Endometrial microvascular endothelial cells (primary cell): ENCODE measurements around the gene COL28A1. TPM values are rescaled to one million over a fixed set of nuclear protein-coding genes. Genes with fewer than 3 reads are reported as not detected.
"Not testable (repeated sequence)": the region's sequence is repeated elsewhere in the genome, so short reads cannot be mapped to it uniquely, and the experiment has no call there.

Experiments used
- in situ Hi-C: cut with HindIII; loops from 2 replicates; pipeline ENCODE4 v1.10.0; 2017; ENCODE audit warnings: low sequenced_read_pairs, low pct_unique_long_range_greater_than_20kb; ENCODE audit errors: inconsistent ontology term
- total RNA-seq: library from RNA; depleted of rRNA; stranded (reverse); fragments of >200 nt; gene quantifications from one replicate; pipeline ENCODE4 v1.2.3, GENCODE V29; 2015; ENCODE audit errors: inconsistent ontology term

The COL28A1 gene
- total RNA-seq, 1 donor from 2014 or later: 2.2 TPM

DNA sequence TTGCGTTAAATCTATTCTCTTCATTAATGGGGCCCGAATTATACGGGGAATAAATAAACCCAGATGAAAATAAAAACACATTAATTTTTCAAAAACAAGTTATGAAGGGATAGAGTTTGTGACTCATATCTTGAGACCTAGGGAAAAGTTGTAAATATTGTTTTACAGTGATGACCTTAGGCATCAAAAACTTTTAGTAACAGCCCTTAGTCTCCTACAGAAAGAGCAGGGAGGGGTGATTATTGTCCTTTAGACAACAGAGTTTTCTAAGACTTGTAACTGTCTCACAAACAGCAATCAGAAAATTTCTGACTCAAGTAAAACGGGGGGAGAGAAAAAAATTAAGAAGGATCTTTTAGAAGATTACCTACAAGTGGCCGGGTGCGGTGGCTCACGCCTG lies 102.7 kb downstream of the COL28A1 start:
- in situ Hi-C loops: no loop called here

DNA sequence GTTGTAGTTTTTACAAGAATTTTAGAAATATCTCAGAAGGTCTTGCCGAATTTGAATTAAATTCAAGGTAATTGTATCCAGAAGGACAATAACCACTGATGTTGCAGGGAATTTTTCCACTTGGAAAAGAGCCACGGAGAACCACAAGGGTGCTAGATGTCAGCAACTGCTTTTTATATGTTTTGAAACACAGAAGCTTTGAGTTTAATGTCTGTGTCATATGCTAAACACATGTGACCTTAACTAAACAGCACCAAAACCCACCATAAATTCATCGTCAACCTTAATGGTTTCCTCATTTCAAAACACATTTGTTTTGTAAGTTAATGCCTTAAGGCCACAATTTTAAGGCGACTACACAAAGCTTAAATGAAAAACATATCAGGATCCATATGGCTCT lies 106.9 kb downstream of the COL28A1 start:
- in situ Hi-C loops: no loop called here

DNA sequence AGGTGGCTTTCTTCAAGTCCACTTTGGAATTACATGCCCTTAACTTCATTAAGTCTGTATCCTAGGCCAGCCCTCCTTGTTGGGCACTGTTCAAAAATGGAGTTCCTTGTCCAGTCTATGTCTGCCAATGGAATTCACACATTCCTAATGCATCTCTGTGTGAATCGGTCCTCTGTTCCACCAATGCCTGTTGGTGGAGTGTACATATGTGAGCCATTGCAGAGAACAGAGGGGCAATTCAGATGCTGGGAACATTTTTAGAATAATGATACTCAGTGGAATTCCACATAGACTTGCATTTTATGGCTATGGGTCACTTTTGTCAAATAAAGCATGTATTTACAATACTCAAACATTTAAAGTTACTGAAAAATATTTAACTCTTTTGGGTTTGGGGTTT lies 108.3 kb downstream of the COL28A1 start:
- in situ Hi-C loops: no loop called here

DNA sequence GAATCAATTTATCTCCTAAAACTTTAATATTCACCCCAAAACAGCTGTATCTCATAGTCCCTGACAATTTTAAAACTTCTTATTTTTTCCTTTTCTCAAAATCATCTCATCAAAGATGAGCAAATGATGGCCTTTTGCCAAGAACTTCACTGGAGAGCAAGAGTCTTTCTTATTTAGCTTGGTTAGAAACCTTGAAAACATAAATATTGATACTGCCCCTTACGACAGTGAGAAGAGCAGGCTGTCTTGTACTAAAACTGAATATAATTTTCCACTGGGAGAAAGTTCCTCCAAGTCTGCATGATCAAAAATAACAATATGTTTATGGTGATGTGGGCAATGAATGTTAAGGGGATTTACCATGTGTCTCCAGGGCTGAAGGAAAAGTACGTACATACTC lies 109.0 kb downstream of the COL28A1 start:
- in situ Hi-C loops: no loop called here

DNA sequence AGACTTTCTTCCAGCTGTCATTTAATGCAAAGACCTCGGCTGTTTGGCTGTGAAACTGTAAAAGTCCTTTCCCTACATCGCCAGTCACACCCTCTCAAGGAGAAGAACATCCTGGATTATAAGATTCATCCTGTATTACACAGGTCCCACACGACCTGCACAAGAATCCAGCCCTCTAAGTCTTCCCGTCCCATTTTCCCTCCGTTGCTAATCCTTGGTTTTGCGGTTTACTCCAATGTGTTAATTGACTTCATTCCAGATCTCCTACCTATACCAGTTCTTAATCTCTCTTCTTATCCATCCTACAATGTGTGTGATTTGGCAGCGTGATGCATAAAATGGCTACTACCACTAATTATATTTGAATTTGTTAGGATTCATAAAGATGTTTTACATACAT lies 110.4 kb downstream of the COL28A1 start:
- in situ Hi-C loops: no loop called here

DNA sequence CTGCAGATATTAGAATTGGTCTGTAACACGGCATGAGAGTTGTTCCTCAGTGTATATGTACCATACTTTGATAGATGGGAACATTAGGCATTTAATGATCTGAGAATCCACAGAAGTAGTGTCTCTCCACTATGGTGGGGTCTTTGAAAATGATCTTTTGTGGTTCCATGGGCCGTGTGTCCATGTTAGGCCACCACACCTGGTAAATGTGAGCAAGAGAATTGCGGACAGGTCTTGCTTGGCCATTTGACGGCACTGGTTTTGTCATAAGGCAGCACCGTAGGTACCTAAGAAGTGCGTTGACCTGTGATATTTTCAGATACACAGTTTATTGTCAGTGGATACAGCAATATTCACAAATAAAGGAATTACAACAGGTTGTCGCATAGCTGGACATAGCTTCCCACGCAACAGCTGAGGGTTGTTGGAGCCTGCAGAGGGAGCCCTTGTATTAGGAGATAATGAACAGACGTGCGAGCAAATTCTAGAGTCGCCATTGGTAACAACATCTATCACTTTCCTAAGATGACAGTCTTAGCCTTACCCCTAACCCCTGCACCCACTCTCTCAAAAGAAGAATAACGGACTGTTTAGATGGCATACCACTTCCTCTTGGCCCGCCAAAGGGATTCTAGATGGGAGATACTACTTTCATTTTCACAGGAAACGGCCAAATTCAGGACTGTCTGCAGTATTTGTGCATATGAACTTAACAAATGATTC lies 111.4 kb downstream of the COL28A1 start:
- in situ Hi-C loops: no loop called here

DNA sequence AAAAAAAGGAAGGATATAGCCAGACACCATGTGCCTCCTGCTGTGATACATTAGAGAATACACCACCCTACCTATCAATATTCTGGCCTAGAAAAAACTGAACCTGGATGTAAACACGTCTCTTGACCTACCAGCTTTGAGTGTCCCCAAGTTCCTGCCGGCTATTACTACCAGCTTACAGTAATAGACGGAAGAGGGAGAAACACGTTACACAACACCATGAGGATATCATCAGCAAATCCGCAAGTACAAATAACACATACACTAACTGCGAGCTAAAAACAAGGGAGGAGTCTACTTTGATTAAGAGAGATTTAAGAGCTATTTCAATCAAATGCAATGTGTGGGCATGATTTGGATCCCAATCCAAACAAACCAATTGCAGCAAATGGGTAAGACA lies 113.0 kb downstream of the COL28A1 start:
- in situ Hi-C loops: no loop called here

DNA sequence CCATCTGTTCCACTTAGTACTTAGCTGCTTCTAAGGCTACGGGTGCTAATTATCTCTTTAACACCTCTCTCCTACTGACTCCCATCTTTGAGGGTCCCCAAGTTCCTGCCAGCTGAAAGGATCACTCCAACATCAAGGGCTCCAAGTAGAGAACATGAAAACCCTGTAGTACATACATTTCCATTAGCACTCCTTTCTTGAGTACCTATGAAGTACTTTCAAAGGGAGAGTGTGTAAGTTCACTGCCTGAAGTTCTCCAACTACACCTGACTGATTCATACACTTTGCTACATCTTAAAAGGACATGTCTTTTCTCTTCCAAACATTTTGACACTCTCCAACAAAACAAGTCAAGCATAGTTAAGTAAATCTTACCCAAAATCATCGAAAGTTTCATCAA lies 113.8 kb downstream of the COL28A1 start:
- in situ Hi-C loops: no loop called here

DNA sequence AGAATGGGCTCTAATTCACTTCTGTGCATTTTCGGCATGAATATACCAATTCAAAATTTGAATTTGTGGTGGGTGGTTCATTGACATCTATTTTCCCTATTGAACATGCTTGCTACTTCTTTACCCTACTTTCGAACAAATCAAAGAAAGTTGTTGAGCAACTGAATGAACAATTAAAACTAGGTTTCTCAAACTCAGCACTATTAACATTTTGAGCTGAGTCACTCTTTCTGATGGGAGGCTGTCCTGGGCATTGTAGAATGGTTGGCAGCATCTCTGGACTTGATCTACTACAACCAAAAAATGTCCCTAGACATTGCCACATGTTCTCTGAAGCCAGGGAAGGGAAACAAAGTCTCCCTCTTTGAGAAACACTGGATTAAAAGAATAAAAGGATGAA lies 116.7 kb downstream of the COL28A1 start:
- in situ Hi-C loops: no loop called here

DNA sequence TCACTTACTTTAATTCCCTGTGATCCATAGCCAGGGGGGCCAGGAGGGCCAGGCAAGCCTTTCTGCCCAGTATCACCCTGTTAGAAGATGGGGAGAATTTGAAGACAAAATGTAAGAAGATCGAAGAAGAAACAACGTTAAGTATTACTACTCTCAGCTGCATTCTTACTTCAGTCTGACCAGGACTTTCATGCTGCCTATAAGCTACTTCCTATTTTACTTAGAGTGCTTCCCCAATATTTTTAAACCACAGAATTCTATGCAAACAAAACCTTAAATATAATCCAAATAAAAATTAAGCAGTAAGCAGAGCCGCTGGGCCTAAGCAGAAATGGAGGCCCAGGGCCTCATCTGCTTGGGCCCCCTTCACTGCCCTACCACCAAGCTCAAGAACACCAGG lies 117.8 kb downstream of the COL28A1 start:
- in situ Hi-C loops: no loop called here

DNA sequence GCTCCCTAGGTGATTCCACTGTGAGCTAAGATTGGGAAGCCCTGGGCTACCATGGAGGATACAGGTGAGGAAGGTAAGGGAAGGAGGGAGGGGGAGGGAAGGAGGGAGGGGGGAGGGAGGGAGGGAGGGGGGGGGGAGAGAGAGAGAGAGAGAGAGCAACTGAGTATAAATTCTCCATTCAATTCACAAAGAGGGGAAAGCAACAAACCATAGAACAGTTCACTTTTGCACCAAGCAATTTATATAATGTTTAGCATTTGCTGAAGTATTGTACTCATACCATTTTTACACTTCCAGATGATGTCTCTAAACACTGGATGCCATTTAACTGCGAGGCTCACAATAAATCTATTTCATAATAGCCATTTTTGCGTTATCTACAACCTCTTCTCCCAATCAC lies 118.3 kb downstream of the COL28A1 start:
- in situ Hi-C loops: no loop called here

DNA sequence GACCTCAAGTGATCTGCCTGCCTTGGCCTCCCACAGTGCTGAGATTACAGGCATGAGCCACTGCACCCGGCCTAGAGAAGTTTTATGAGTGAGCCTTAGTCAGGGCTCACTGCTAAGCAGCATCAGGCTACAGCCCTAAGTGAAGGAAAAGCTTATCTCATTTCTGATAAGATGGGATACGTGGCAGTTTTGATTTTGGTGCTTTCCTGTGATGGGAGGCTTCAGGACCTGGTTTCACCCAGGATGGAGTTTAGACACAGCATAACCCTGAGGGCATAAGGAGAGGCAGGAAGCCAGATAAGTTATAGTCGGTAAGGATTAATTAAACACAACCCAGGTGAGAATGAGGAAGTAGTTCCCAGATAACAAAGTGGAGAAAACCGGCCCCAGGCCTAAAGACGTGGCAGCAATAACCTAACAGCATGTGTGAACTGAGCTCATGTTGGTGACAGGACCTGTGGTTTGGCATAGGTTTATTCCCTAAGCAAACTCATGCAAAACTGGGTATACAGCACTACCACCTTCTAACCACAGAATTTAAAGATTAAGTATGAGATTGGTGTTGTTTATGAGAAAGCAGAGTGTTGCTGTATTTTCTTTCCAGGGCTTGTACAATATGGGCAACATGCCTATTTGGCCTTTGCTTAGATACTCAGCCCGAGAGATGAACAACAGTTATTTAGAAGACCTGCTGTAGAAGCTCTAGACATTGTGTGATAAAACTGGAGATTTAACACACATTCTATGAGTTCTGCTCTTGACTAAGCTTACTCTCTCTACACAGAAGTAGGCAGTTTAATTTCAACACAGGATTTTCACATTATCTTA lies 119.4 kb downstream of the COL28A1 start:
- in situ Hi-C loops: no loop called here

DNA sequence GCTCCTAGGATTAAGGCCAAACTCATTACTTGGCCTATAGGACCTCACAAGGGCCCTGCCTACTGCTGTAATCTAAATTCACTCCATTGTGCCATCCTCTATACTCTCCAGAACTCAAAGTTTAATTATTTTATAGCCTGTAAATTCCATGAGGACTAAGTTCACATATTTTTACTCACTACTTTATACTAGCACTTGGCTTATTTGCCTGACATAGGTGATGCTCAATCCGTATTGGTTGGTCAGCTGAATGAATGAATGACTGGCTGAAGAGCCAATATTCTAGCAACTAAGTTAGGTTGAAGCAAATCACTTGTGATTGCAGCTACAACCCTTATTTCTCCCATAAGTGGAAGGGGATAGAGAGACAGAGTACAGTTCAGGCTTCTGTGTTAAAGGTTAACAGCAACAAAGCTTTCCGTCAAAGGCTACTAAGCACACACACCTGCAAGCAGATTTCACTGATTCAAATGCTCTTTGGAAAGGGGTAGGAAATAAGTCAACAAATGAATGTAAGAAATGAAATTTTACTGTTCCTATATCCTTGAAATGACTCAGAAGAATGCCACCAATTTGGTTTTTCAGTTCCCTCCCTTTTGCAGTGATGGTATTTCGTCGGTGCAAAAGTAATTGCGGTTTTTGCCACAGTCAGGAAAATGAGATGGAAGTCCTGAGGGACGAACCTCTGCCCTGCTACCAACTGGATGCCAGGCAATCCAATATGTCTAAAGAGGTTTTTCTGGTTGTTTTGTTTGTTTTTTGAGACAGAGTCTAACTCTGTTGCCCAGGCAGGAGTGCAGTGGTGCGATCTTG lies 120.7 kb downstream of the COL28A1 start:
- in situ Hi-C loops: no loop called here

DNA sequence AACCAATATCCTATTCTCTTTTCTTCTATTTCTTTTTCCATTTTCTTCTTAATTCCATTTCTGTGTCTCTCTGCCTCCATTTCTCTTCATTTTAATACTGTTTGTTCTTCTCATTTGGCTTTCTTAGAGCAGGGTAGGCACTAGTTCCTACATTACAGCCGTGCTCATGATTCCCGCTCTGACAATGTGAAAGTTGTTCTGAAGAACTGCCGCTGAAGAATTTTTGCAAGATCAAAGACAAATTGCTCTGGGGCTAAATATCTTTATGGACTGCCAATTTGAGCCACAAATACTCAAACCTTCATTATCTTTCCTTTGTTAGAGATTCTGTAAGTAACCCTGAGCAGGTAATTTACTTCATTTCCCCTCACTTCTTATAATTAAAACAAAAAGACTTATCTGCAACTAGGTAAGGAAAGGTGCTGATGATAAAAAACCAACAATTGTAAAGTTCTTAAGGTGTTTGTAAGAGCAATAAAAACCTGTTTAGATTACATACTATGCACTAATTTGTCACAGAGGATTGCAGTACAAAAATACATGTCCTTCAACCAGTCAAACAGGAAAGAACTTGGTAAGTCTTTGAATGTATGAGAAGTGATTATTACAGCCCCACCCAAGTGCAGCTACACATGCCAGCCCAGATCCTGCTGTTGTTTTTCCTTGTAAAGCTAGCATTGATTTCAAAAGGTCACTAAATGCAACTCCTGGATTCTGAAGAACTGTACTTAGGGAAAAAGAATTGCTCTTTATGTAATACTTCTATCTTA lies 127.5 kb downstream of the COL28A1 start:
- in situ Hi-C loops: no loop called here

DNA sequence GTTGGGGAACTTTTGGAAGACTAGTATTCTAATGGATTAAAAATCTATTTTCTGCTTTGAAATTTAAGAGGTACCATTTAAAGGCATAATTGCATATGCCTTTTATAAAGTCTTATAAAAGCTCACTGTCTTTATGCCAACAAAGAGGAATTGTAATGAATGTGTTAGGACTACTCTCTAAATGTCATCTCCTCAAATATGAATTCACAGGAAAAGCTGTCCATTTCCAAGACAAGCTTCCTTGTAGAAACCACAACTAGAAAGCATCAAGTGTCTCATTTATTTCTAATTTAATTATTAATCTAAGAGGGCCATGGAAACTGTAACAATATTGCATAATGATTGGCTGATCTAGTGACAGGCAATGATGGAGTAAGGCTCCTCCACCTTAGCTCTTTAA lies 130.2 kb downstream of the COL28A1 start:
- in situ Hi-C loops: no loop called here

DNA sequence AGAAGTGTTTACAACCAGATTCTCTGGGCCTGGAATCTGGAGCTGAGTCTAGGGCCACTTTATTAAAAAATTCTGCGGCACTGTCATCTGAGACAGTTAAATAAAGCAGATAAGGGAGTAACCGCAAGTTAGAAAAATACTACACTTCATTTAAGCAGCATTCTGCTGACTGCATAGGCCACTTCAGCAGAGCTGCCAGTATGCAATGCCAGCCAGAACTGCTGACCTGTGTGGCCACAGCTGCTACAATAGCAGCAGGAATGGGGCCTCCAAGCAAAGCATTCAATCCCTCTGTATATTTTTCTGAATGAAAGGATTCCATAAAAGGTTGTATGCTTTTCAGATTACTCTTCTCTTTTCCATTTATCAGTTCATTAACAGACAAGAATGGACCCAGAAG lies 136.0 kb downstream of the COL28A1 start:
- in situ Hi-C loops: no loop called here

DNA sequence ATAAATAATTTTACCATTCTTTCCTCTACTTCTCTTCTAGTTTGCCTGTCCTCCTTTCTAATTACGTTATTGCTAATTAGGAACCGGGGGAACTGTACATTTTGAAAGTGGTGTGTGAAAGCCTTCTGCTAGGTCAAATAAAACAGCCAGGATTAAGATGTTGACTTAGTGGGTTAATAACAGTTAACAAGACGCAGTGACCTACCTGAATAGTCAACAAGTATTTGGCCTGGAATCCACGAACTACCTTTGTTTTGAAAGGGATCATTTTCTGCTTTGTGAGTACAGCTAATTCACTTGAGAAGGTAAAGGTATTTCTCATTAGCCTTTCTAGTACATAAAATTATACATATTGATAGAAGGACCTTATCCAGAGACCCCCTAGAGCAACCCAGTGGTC lies 139.9 kb downstream of the COL28A1 start:
- in situ Hi-C loops: no loop called here

DNA sequence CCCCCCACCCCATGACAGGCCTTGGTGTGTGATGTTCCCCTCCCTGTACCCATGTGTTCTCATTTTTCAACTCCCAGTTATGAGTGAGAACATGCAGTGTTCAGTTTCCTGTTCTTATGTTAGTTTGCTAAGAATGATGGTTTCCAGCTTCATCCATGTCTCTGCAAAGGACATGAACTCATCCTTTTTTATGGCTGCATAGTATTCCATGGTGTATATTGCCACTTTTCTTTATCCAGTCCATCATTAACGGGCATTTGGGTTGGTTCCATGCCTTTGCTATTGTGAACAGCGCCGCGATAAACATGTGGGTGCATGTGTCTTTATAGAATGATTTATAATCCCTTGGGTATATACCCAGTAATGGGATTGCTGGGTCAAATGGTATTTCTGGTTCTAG lies 147.5 kb downstream of the COL28A1 start:
- in situ Hi-C loops: not testable (repeated sequence)

DNA sequence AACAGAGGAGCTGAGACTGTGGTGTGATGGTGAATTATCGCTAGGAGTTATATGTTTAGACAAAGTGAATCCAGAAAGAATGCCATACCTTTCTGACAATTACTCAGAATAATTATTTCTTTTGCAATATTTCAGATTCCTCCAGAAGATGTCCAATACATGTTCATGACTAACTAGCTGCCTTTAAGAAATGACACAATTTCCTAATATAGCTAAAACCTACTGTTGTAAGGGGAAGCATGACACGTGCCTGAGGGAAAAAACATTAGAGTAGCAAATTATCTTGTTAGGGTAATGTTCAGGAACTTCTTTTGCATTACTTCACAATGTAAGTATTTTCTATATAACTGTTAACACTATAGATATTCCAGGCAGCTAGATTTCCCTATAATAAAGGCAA lies 150.3 kb downstream of the COL28A1 start:
- in situ Hi-C loops: no loop called here
